Neural crest cell (in vitro differentiated cells): ENCODE results near the gene ODR4. TPM values are rescaled to one million over a fixed set of nuclear protein-coding genes. Genes with fewer than 3 reads are reported as not detected.
"Not testable (repeated sequence)": the region's sequence is repeated elsewhere in the genome, so short reads cannot be mapped to it uniquely, and the experiment has no call there.

Source experiments
- DNase-seq: peaks from one replicate; pipeline ENCODE4 v3.0.0; 2021; ENCODE audit warnings: low read depth, mixed read lengths, low spot score
- H3K27ac Mint-ChIP-seq: one replicate; pipeline ENCODE4 v1.8.0; 2021; ENCODE audit warnings: mild to moderate bottlenecking, mixed read lengths; ENCODE audit not compliant: unreplicated experiment
- H3K27me3 Mint-ChIP-seq: 2 replicates; pipeline ENCODE4 v1.8.0; 2021; ENCODE audit warnings: low read depth, mild to moderate bottlenecking, mixed read lengths
- H3K36me3 Mint-ChIP-seq: 2 replicates; pipeline ENCODE4 v1.8.0; 2021; ENCODE audit warnings: low read depth, mild to moderate bottlenecking, mixed read lengths
- H3K4me1 Mint-ChIP-seq: 2 replicates; pipeline ENCODE4 v1.8.0; 2021; ENCODE audit warnings: mixed read lengths
- H3K4me3 Mint-ChIP-seq: one replicate; pipeline ENCODE4 v1.8.0; 2021; ENCODE audit warnings: mild to moderate bottlenecking, mixed read lengths
- H3K9me3 Mint-ChIP-seq: 2 replicates; pipeline ENCODE4 v1.8.0; 2021; ENCODE audit warnings: mixed read lengths
- CTCF ChIP-seq: fragments of 200-600 bp; sonication (generic); conservative IDR thresholded peaks from 2 replicates; pipeline ENCODE4 v1.5.0; 2021; ENCODE audit warnings: antibody characterized with exemption, mild to moderate bottlenecking
- total RNA-seq: library from RNA; stranded (reverse); gene quantifications from 2 replicates; pipeline ENCODE4 v1.2.1, GENCODE V29; 2021

ODR4 gene
- total RNA-seq, 1 donor from 2014 or later, result 18.3 TPM

- Mint-ChIP-seq H3K9me3 (no peaks in the 10 kb centered on the region), H3K4me3 (no peak overlapping the region), H3K27me3 (no peaks in the 10 kb centered on the region), H3K27ac (no peak overlapping the region), H3K36me3 (no peaks in the 10 kb centered on the region), H3K4me1 (no peaks in the 10 kb centered on the region)
- TF ChIP-seq CTCF, result no peak
- DNase-seq, result no peak
Observed at GRCh38 chr1:186390925-186391324, 15.3 kb downstream of the ODR4 start.

GRCh38 chr1:186391841-186392240, 16.2 kb downstream of the ODR4 start:
- H3K36me3 Mint-ChIP-seq, result no peaks in the 10 kb centered on the region
- no peaks in the 10 kb centered on the region for H3K4me1 Mint-ChIP-seq
- H3K4me3 Mint-ChIP-seq, result no peak overlapping the region
- no peak for DNase-seq
- no peak overlapping the region for H3K27ac Mint-ChIP-seq
- TF ChIP-seq CTCF, result no peak
- H3K27me3 Mint-ChIP-seq, result no peaks in the 10 kb centered on the region
- H3K9me3 Mint-ChIP-seq, result no peaks in the 10 kb centered on the region

DNA sequence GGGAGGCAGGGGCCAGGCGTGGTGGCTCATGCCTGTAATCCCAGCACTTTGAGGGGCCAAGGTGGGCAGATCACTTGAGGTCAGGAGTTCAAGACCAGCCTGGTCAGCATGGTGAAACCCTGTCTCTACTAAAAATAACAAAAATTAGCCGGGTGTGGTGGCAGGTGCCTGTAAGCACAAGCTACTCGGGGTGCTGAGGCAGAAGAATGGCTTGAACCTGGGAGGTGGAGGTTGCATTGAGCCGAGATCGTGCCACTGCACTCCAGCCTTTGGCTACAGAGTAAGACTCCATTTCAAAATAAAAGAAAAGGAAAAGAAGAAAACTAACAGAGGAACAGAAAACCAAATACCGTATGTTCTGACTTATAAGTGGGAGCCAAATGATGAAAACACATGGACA, 17.1 kb downstream of the ODR4 start:
- not testable (repeated sequence) for H3K27me3 Mint-ChIP-seq, H3K4me1 Mint-ChIP-seq, H3K27ac Mint-ChIP-seq

DNA sequence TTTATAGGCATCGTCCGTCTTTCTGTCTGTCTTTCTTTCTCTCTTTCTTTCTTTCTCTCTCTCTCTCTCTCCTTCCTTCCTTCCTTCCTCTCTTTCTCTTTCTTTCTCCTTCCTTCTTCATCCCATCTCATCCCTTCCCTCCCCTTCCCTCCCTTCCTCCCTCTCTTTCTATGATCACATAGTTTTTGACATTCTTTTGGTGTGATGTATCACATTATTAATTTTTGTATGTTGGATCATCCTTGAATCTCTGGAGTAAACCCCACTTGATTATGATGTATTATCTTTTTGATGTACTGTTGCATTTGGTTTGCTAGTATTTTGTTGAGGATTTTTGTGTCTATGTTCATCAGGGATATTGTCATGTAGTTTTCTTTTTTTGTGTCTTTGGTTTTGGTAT, 25.8 kb downstream of the ODR4 start:
- H3K27me3 Mint-ChIP-seq, H3K4me3 Mint-ChIP-seq, H3K9me3 Mint-ChIP-seq, H3K27ac Mint-ChIP-seq, H3K36me3 Mint-ChIP-seq, H3K4me1 Mint-ChIP-seq, DNase-seq: not testable (repeated sequence)

More for the DNA sequence above, 17.1 kb downstream of the ODR4 start:
- not testable (repeated sequence) for H3K36me3 Mint-ChIP-seq, H3K9me3 Mint-ChIP-seq, DNase-seq, H3K4me3 Mint-ChIP-seq

GRCh38 chr1:186403632-186404031, 28.0 kb downstream of the ODR4 start:
- Mint-ChIP-seq H3K9me3 (no peaks in the 10 kb centered on the region), H3K4me1 (no peaks in the 10 kb centered on the region), H3K27ac (no peak overlapping the region), H3K4me3 (no peak overlapping the region), H3K27me3 (no peaks in the 10 kb centered on the region), H3K36me3 (no peaks in the 10 kb centered on the region)
- no peak for DNase-seq
- no peak for TF ChIP-seq CTCF

GRCh38 chr1:186404454-186405051, 28.9 kb downstream of the ODR4 start:
- no peaks in the 10 kb centered on the region for H3K4me1 Mint-ChIP-seq
- TF ChIP-seq CTCF, result peak; percentile 76
- H3K27me3 Mint-ChIP-seq, result no peaks in the 10 kb centered on the region
- H3K9me3 Mint-ChIP-seq, result no peaks in the 10 kb centered on the region
- no peak for DNase-seq
- H3K36me3 Mint-ChIP-seq, result no peaks in the 10 kb centered on the region
- no peak overlapping the region for H3K4me3 Mint-ChIP-seq
- no peak overlapping the region for H3K27ac Mint-ChIP-seq
